Loucy (cell line): Measurements from ENCODE around the gene PIGK.

ENCODE experiments used
- H2AFZ ChIP-seq: fragments of 200-600 bp; sonication (generic); 2 replicates; pipeline ENCODE4 v1.6.0; 2016; ENCODE audit warnings: antibody characterized with exemption, mild to moderate bottlenecking, low read length, moderate library complexity
- H3F3A ChIP-seq: fragments of 200-600 bp; 2 replicates; pipeline ENCODE4 v1.6.0; 2016; ENCODE audit warnings: antibody characterized with exemption, low read depth, mild to moderate bottlenecking
- H3K27me3 ChIP-seq: fragments of 200-600 bp; sonication (generic); 2 replicates; pipeline ENCODE4 v1.6.1; 2014; ENCODE audit warnings: low read length, mild to moderate bottlenecking; ENCODE audit not compliant: insufficient read depth, poor library complexity, severe bottlenecking
- H3K36me3 ChIP-seq: fragments of 200-600 bp; sonication (generic); 2 replicates; pipeline ENCODE4 v1.6.1; 2016; ENCODE audit warnings: low read length; ENCODE audit not compliant: insufficient read depth
- H3K4me1 ChIP-seq: fragments of 200-600 bp; sonication (generic); 2 replicates; pipeline ENCODE4 v1.5.1; 2014; ENCODE audit warnings: low read length, mild to moderate bottlenecking; ENCODE audit not compliant: insufficient read depth, poor library complexity, severe bottlenecking
- H3K4me2 ChIP-seq: fragments of 200-600 bp; sonication (generic); 2 replicates; pipeline ENCODE4 v1.6.0; 2014; ENCODE audit warnings: antibody characterized with exemption, low read length, low read depth, mild to moderate bottlenecking; ENCODE audit not compliant: poor library complexity, severe bottlenecking
- H3K4me3 ChIP-seq: fragments of 200-600 bp; sonication (generic); 2 replicates; pipeline ENCODE4 v1.5.1; 2014; ENCODE audit warnings: low read length, mild to moderate bottlenecking, mixed read lengths; ENCODE audit not compliant: poor library complexity, severe bottlenecking
- H3K79me2 ChIP-seq: fragments of 200-600 bp; sonication (generic); 2 replicates; pipeline ENCODE4 v1.6.1; 2014; ENCODE audit warnings: low read length; ENCODE audit not compliant: insufficient read depth
- H3K9ac ChIP-seq: fragments of 200-600 bp; sonication (generic); 2 replicates; pipeline ENCODE4 v1.6.0; 2014; ENCODE audit warnings: mild to moderate bottlenecking, low read depth, low read length, moderate library complexity; ENCODE audit not compliant: poor library complexity, severe bottlenecking
- H3K9me2 ChIP-seq: fragments of 200-600 bp; sonication (generic); replicated peaks from 2 replicates; pipeline ENCODE4 v1.6.1; 2016; ENCODE audit warnings: low read depth, low read length, mixed read lengths
- H3K9me3 ChIP-seq: fragments of 200-600 bp; sonication (generic); 2 replicates; pipeline ENCODE4 v1.6.1; 2014; ENCODE audit warnings: mild to moderate bottlenecking, antibody characterized with exemption, low read length, low read depth; ENCODE audit not compliant: insufficient read depth
- H4K20me1 ChIP-seq: fragments of 200-600 bp; sonication (generic); 2 replicates; pipeline ENCODE4 v1.6.0; 2014; ENCODE audit warnings: antibody characterized with exemption, low read length, mild to moderate bottlenecking; ENCODE audit not compliant: insufficient read depth, poor library complexity, severe bottlenecking
- CTCF ChIP-seq: fragments of 200-600 bp; sonication (generic); conservative IDR thresholded peaks from 2 replicates; pipeline ENCODE4 v1.5.1; 2014; ENCODE audit warnings: mild to moderate bottlenecking, antibody characterized with exemption, low read length
- EZH2phosphoT487 ChIP-seq: fragments of 200-600 bp; IDR thresholded peaks from 2 replicates; pipeline ENCODE4 v1.6.1; 2018; ENCODE audit warnings: antibody characterized with exemption, mild to moderate bottlenecking, moderate library complexity, borderline replicate concordance

Gene PIGK

GRCh38 chr1:77202751-77203150 lies 16.5 kb downstream of the PIGK start:
- no peak overlapping the region for H3K4me2 ChIP-seq
- no peaks in the 10 kb centered on the region for H3K9me2 ChIP-seq
- no peaks in the 10 kb centered on the region for H3K36me3 ChIP-seq
- H3K9me3 ChIP-seq = no peaks in the 10 kb centered on the region; the same call in 1 of the 2 replicates
- no peak for TF ChIP-seq CTCF
- TF ChIP-seq EZH2phosphoT487 = no peak
- H3F3A ChIP-seq = no peaks in the 10 kb centered on the region
- no peak overlapping the region for H3K4me3 ChIP-seq
- H3K27me3 ChIP-seq = no peaks in the 10 kb centered on the region
- no peaks in the 10 kb centered on the region for H4K20me1 ChIP-seq
- H3K4me1 ChIP-seq = no peaks in the 10 kb centered on the region
- no peak overlapping the region for H3K9ac ChIP-seq
- H2AFZ ChIP-seq = no peak overlapping the region
- H3K79me2 ChIP-seq = no peaks in the 10 kb centered on the region

GRCh38 chr1:77200806-77201205 lies 18.4 kb downstream of the PIGK start:
- no peak overlapping the region for H2AFZ ChIP-seq
- TF ChIP-seq EZH2phosphoT487 = no peak
- TF ChIP-seq CTCF = no peak
- no peaks in the 10 kb centered on the region for H4K20me1 ChIP-seq
- H3F3A ChIP-seq = no peaks in the 10 kb centered on the region
- H3K27me3 ChIP-seq = no peaks in the 10 kb centered on the region
- no peaks in the 10 kb centered on the region for H3K36me3 ChIP-seq
- H3K79me2 ChIP-seq = no peaks in the 10 kb centered on the region
- H3K9me3 ChIP-seq = no peaks in the 10 kb centered on the region; the same call in 1 of the 2 replicates
- no peak overlapping the region for H3K9ac ChIP-seq
- H3K4me3 ChIP-seq = no peak overlapping the region
- H3K4me2 ChIP-seq = no peak overlapping the region
- no peaks in the 10 kb centered on the region for H3K9me2 ChIP-seq
- H3K4me1 ChIP-seq = peaks cover 3% of the 10 kb centered on the region

- Histone ChIP-seq H3K36me3 (no peaks in the 10 kb centered on the region), H3K27me3 (no peaks in the 10 kb centered on the region), H3K9ac (no peak overlapping the region), H3K79me2 (no peaks in the 10 kb centered on the region), H2AFZ (no peak overlapping the region), H3F3A (no peaks in the 10 kb centered on the region), H4K20me1 (no peaks in the 10 kb centered on the region), H3K9me3 (no peaks in the 10 kb centered on the region; the same call in 1 of the 2 replicates), H3K4me2 (no peak overlapping the region), H3K9me2 (no peaks in the 10 kb centered on the region), H3K4me1 (peaks cover 3% of the 10 kb centered on the region), H3K4me3 (no peak overlapping the region)
- TF ChIP-seq CTCF (no peak), EZH2phosphoT487 (no peak)
These were observed 18.9 kb downstream of the PIGK start for GRCh38 chr1:77200293-77200692.
